Measurements from ENCODE around the gene TCF4.

TCF4 gene

GRCh38 chr18:55232506-55232905 lies 355.5 kb downstream of the TCF4 start:
- no peak for DNase-seq (ENCODE audit: low read depth)

GRCh38 chr18:55229682-55230081 lies 358.3 kb downstream of the TCF4 start:
- no peak for DNase-seq (ENCODE audit: low read depth)

GRCh38 chr18:55228707-55229106 lies 359.3 kb downstream of the TCF4 start:
- DNase-seq (ENCODE audit: low read depth), result no peak

GRCh38 chr18:55228191-55228590 lies 359.8 kb downstream of the TCF4 start:
- no peak for DNase-seq (ENCODE audit: low read depth)

- no peak for DNase-seq (ENCODE audit: low read depth)
These were observed 360.2 kb downstream of the TCF4 start for GRCh38 chr18:55227771-55228170.

GRCh38 chr18:55226044-55226443 lies 361.9 kb downstream of the TCF4 start:
- DNase-seq (ENCODE audit: low read depth), result no peak

GRCh38 chr18:55224086-55224625 lies 363.8 kb downstream of the TCF4 start:
- DNase-seq (ENCODE audit: low read depth), result no peak

- DNase-seq (ENCODE audit: low read depth), result no peak
These were observed 366.4 kb downstream of the TCF4 start for GRCh38 chr18:55221622-55222021.

- DNase-seq (ENCODE audit: low read depth), result no peak
These were observed 367.5 kb downstream of the TCF4 start for GRCh38 chr18:55220523-55220922.

- no peak for DNase-seq (ENCODE audit: low read depth)
These were observed 368.2 kb downstream of the TCF4 start for GRCh38 chr18:55219823-55220222.

GRCh38 chr18:55219059-55219458 lies 368.9 kb downstream of the TCF4 start:
- DNase-seq (ENCODE audit: low read depth), result no peak

GRCh38 chr18:55214969-55215368 lies 373.0 kb downstream of the TCF4 start:
- DNase-seq (ENCODE audit: low read depth), result no peak

- DNase-seq (ENCODE audit: low read depth), result no peak
These were observed 373.5 kb downstream of the TCF4 start for GRCh38 chr18:55214534-55214933.

GRCh38 chr18:55213586-55213985 lies 374.4 kb downstream of the TCF4 start:
- DNase-seq (ENCODE audit: low read depth), result no peak

- no peak for DNase-seq (ENCODE audit: low read depth)
These were observed 381.1 kb downstream of the TCF4 start for GRCh38 chr18:55206927-55207326.

- no peak for DNase-seq (ENCODE audit: low read depth)
These were observed 385.6 kb downstream of the TCF4 start for GRCh38 chr18:55202232-55202917.

- DNase-seq (ENCODE audit: low read depth), result no peak
These were observed 388.6 kb downstream of the TCF4 start for GRCh38 chr18:55199291-55199963.

- DNase-seq (ENCODE audit: low read depth), result no peak
These were observed 392.1 kb downstream of the TCF4 start for GRCh38 chr18:55195863-55196262.

- no peak for DNase-seq (ENCODE audit: low read depth)
These were observed 398.0 kb downstream of the TCF4 start for GRCh38 chr18:55189972-55190371.

- DNase-seq (ENCODE audit: low read depth), result no peak
These were observed 401.4 kb downstream of the TCF4 start for GRCh38 chr18:55186588-55186987.

- DNase-seq (ENCODE audit: low read depth), result no peak
These were observed 402.6 kb downstream of the TCF4 start for GRCh38 chr18:55185391-55185790.

- DNase-seq (ENCODE audit: low read depth), result no peak
These were observed 408.2 kb downstream of the TCF4 start for GRCh38 chr18:55179835-55180234.

GRCh38 chr18:55179425-55179824 lies 408.6 kb downstream of the TCF4 start:
- no peak for DNase-seq (ENCODE audit: low read depth)

- DNase-seq (ENCODE audit: low read depth), result no peak
These were observed 414.7 kb downstream of the TCF4 start for GRCh38 chr18:55173291-55173690.
